Lung (tissue), 12 donors: ENCODE data around the gene MACIR. TPM values are rescaled to one million over a fixed set of nuclear protein-coding genes. Genes with fewer than 3 reads are reported as not detected.

ENCODE experiments used
- ATAC-seq: fragments of 200-7000 bp; cut with Tn5 transposase; one replicate; pipeline ENCODE4 v1.9.1; 2020; ENCODE audit warnings: moderate number of reproducible peaks; ENCODE audit not compliant: insufficient read depth, low FRiP score
- DNase-seq, 3 donors: peaks; one replicate each; pipeline ENCODE4 v3.0.0-alpha.2; 2013 to 2017
- H3K27ac ChIP-seq, 2 donors: one replicate each; pipeline ENCODE4 v1.5.1; 2013; ENCODE audit warnings: mild to moderate bottlenecking in 2 of 2, moderate library complexity in 2 of 2, control low read depth in 1 of 2, inconsistent platforms in 1 of 2, low read depth in 1 of 2, low read length in 1 of 2
- H3K27me3 ChIP-seq, 3 donors: one replicate each; pipeline ENCODE4 v1.5.1; 2013; ENCODE audit warnings: low read length in 2 of 3; ENCODE audit not compliant: control insufficient read depth in 3 of 3, insufficient read depth in 3 of 3
- H3K36me3 ChIP-seq, 4 donors: one replicate each; pipeline ENCODE4 v1.5.1; 2013; ENCODE audit warnings: low read length in 4 of 4, mild to moderate bottlenecking in 1 of 4, moderate library complexity in 1 of 4; ENCODE audit not compliant: control insufficient read depth in 4 of 4, insufficient read depth in 4 of 4
- H3K4me1 ChIP-seq, 5 donors: one replicate each; pipeline ENCODE4 v1.5.1; 2013; ENCODE audit warnings: low read length in 5 of 5, mild to moderate bottlenecking in 2 of 5, moderate library complexity in 1 of 5; ENCODE audit not compliant: control insufficient read depth in 5 of 5, insufficient read depth in 5 of 5
- H3K4me3 ChIP-seq: one replicate; pipeline ENCODE4 v1.5.1; 2013; ENCODE audit warnings: mild to moderate bottlenecking, control low read depth, moderate library complexity
- H3K9ac ChIP-seq, 2 donors: one replicate each; pipeline ENCODE4 v1.5.1; 2013; ENCODE audit warnings: low read length in 2 of 2, control low read depth in 1 of 2; ENCODE audit not compliant: insufficient read depth in 1 of 2
- H3K9me3 ChIP-seq, 4 donors: one replicate each; pipeline ENCODE4 v1.5.1; 2013; ENCODE audit warnings: low read length in 3 of 4, mild to moderate bottlenecking in 1 of 4, moderate library complexity in 1 of 4; ENCODE audit not compliant: control insufficient read depth in 4 of 4, insufficient read depth in 3 of 4
- WGBS, 2 donors: extraction: QIAGEN DNeasy Blood & Tissue Kit; methylation state at CpG; one replicate each; pipeline ENCODE4 v1.1.7; 2013; 5-methylcytosine and 5-hydroxymethylcytosine counted together
- polyA plus RNA-seq, 2 donors: library from polyadenylated mRNA; stranded (reverse); fragments of 200-250 nt; gene quantifications; one replicate each; pipeline ENCODE4 v1.2.1, GENCODE V29; 2013
- total RNA-seq, 2 donors: library from RNA; depleted of rRNA in 1 of 2; stranded (reverse); fragments of >200 nt in 1 of 2; gene quantifications; one replicate each; pipeline ENCODE4 v1.2.1, GENCODE V29; 2014 to 2021
- TF ChIP-seq, protein P1 (sequence below): IDR thresholded peaks from 2 replicates; pipeline ENCODE4 v1.5.1; 2012; ENCODE audit warnings: mild to moderate bottlenecking; ENCODE audit errors: control extremely low read depth, extremely low read depth
- donor health status: control.
- donor health status: control.
- donor health status: Bipolar disorder and iron deficiency.
- donor health status: healthy.
- donor health status: DM: yes; HTN: yes; CAD: no.

The MACIR gene
- total and polyA plus RNA-seq, 4 donors = 3.9 to 9.9 (median 5.0) TPM

DNA sequence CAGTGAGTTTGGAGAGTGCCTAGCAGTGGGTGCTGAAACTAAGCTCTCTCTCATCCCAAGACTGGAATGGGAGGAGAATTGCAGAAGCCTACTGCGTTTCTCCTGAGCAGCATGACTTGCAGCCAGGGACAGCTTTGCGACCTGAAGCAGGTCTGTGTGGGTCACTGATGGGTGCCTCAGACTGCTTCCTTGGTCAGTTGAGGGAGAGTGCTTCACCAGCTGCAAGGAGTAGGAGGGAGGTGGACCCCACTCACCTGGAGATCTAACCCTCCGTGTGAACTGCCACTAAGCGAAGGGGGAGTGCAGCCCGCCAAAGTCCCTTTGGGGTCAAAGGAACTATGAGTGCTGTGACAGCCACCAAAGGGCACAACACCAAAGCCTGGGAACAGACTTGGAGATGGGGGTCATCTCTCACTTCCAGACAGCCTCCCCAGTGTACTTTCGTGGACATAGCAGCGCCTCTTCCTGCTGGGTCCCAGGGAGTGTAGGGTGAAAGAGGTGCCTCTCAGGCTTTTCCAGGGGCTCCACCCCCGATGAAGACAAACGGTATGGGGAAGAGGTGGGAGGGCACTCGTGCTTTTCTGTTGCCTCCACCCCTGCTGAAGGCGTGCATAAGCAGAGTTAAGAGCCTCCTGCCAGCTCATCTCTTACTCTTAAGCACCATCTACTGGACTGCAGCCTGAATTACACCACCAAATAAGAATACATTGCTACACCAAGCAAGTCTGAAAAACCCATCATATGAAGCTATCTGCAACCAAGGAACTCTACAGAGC is 34.3 kb upstream of the MACIR start:
- TF ChIP-seq, protein P1, sequence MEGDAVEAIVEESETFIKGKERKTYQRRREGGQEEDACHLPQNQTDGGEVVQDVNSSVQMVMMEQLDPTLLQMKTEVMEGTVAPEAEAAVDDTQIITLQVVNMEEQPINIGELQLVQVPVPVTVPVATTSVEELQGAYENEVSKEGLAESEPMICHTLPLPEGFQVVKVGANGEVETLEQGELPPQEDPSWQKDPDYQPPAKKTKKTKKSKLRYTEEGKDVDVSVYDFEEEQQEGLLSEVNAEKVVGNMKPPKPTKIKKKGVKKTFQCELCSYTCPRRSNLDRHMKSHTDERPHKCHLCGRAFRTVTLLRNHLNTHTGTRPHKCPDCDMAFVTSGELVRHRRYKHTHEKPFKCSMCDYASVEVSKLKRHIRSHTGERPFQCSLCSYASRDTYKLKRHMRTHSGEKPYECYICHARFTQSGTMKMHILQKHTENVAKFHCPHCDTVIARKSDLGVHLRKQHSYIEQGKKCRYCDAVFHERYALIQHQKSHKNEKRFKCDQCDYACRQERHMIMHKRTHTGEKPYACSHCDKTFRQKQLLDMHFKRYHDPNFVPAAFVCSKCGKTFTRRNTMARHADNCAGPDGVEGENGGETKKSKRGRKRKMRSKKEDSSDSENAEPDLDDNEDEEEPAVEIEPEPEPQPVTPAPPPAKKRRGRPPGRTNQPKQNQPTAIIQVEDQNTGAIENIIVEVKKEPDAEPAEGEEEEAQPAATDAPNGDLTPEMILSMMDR = peak; percentile 57
- Histone ChIP-seq H3K4me1 (no peaks in the 10 kb centered on the region), H3K27ac (no peak overlapping the region), H3K9ac (no peak overlapping the region), H3K9me3 (no peaks in the 10 kb centered on the region), H3K36me3 (no peaks in the 10 kb centered on the region), H3K4me3 (no peak overlapping the region), H3K27me3 (no peaks in the 10 kb centered on the region)
- ATAC-seq = peak; percentile 82
- WGBS, 2 donors = 51 to 55% methylated on average over 11 of the region's 11 CpGs
- DNase-seq = peak; percentile 27 to 74 (median 53)

DNA sequence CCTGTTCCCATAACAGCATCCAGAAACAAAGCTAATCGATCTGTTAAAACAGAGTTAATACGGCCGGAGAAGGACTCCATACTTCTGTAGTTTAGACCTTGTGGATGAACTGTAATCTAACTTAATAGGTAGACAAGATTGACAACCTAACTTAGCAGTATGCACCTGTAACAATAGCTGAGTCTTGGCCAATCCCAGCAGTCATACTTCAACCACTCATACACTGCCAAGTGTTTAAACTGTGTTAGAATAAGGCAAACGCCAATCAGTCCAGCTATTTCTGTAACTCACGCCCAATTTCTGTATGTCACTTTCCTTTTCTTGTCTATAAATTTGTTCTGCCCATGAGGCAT is 33.7 kb upstream of the MACIR start:
- ATAC-seq (no peak), DNase-seq (no peak)
- 78 to 82% methylated on average over 5 of the region's 5 CpGs for WGBS, 2 donors
- TF ChIP-seq, protein P1 = no peak
- Histone ChIP-seq H3K27me3 (no peaks in the 10 kb centered on the region), H3K9ac (no peak overlapping the region), H3K4me3 (no peak overlapping the region), H3K36me3 (no peaks in the 10 kb centered on the region), H3K4me1 (no peaks in the 10 kb centered on the region), H3K9me3 (no peaks in the 10 kb centered on the region), H3K27ac (no peak overlapping the region)

DNA sequence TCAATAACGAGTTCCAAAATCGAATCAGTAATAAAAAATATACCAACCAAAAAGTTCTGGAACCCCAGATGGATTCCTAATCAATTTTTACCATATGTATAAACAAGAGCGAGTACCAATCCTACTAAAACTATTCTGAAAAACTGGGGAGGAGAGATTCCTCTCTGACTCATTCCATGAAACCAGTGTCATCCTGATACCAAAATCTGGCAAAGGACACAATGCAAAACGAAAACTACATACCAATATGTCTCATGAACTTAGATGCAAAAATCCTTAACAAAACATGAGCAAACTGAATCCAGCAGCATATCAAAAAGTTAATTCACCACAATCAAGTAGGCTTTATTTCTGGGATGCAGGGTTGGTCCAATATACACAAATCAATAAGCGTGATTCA is 30.5 kb upstream of the MACIR start:
- Histone ChIP-seq H3K4me1 (no peaks in the 10 kb centered on the region), H3K9me3 (no peaks in the 10 kb centered on the region), H3K27ac (no peak overlapping the region), H3K27me3 (no peaks in the 10 kb centered on the region), H3K9ac (no peak overlapping the region), H3K36me3 (no peaks in the 10 kb centered on the region), H3K4me3 (no peak overlapping the region)
- WGBS, 2 donors = 86 to 96% methylated on average over 5 of the region's 5 CpGs
- no peak for ATAC-seq
- DNase-seq = no peak
- TF ChIP-seq, protein P1 = no peak

DNA sequence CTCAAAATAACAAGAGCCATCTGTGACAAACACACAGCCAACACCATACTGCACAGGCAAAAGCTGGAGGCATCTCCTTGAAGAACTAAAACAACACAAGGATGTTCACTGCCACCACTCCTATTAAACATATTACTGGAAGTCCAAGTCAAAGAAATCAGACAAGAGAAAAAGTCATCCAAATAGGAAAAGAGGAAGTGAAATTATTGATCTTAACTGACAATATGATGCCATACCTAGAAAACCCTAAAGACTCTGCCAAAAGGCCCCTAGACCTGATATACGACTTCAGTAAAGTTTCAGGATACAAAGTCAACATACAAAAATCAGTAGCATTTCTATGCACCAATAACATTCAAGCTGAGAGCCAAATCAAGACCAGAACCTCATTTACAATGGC is 30.0 kb upstream of the MACIR start:
- Histone ChIP-seq H3K4me1 (no peaks in the 10 kb centered on the region), H3K9ac (no peak overlapping the region), H3K9me3 (no peaks in the 10 kb centered on the region), H3K4me3 (no peak overlapping the region), H3K27ac (no peak overlapping the region), H3K36me3 (no peaks in the 10 kb centered on the region), H3K27me3 (no peaks in the 10 kb centered on the region)
- DNase-seq = no peak
- 78 to 84% methylated on average over 1 of the region's 1 CpG for WGBS, 2 donors
- no peak for ATAC-seq
- TF ChIP-seq, protein P1 = no peak
